ENCODE results near the gene PPP1R14C. TPM values are rescaled to one million over a fixed set of nuclear protein-coding genes. Genes with fewer than 3 reads are reported as not detected.

Gene PPP1R14C
- total RNA-seq, 2 donors from 2014 or later: 0.73 TPM; not detected in 1

GRCh38 chr6:150211700-150212511 lies 69.1 kb downstream of the PPP1R14C start:
- DNase-seq (ENCODE audit: low spot score) (no peak), ATAC-seq (no peak)
- Mint-ChIP-seq H3K27me3 (peaks cover 7 to 13% of the 10 kb centered on the region in 2 donors), H3K4me3 (no peak overlapping the region), H3K27ac (no peak overlapping the region), H3K9me3 (no peaks in the 10 kb centered on the region), H3K36me3 (no peaks in the 10 kb centered on the region), H3K4me1 (ENCODE audit: low read depth in 2 of 2) (no peaks in the 10 kb centered on the region)

DNA sequence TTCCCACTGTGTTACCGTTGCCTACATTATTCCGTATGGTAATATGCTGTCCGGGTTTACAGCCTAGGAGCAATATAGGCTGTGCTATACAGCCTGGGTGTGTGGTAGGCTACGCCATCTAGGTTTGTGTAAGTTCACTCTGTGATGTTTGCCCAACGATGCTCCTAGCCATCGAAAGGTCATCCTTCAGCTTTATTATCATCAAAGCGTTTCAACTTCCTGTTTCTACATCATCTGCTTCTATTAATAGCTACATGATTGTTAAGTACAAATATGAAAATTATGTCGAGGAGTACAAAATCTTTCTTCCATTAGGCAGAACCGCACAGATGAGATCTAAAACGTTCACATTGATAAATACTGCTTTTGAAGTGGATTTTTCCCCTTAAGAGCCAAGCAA lies 69.9 kb downstream of the PPP1R14C start:
- Mint-ChIP-seq H3K27ac (no peak overlapping the region), H3K4me3 (no peak overlapping the region), H3K9me3 (no peaks in the 10 kb centered on the region), H3K27me3 (peaks cover 7 to 13% of the 10 kb centered on the region in 2 donors), H3K36me3 (no peaks in the 10 kb centered on the region), H3K4me1 (ENCODE audit: low read depth in 2 of 2) (no peaks in the 10 kb centered on the region)
- ATAC-seq (no peak), DNase-seq (ENCODE audit: low spot score) (no peak)

DNA sequence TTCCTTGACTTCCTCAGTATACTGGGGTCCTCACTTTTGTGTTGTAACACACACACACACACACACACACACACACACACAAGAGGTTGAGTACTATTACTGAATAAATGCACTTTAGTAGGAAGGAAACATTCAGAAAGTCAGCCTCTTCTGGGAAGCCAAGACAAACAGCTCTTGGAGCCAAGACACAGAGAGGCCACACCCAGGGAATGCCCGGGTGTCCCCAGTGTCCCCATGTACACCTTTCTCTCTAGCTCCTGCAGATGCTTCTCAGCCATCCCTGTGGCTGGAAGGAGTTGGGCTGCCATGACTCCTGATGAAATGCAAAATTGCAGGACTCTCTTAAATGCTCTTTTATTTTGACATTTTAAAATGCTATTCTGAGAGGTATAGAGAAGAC lies 70.5 kb downstream of the PPP1R14C start:
- Mint-ChIP-seq H3K36me3 (no peaks in the 10 kb centered on the region), H3K27me3 (peaks cover 7 to 13% of the 10 kb centered on the region in 2 donors), H3K9me3 (no peaks in the 10 kb centered on the region), H3K4me1 (ENCODE audit: low read depth in 2 of 2) (no peaks in the 10 kb centered on the region), H3K27ac (no peak overlapping the region), H3K4me3 (no peak overlapping the region)
- no peak for ATAC-seq
- DNase-seq (ENCODE audit: low spot score): no peak

DNA sequence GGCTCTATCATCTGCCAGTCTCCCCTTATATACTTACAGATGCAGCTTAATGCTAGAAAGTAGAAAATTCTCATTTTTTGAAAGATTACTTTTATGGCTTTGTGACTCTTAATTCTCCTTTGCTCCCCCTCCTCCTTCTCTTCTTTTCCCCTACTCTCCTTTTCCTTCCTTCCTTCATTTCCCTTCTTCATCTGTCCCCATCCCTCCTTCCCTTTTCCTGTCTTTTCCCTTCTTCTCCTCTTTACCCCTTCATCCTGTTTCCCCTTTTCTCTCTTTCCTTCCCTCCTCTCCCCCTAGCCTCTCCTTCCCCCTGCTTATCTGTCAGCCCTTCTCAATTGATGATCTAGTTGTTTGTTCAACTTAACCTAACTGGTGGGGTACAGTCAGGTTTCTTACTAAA lies 71.5 kb downstream of the PPP1R14C start:
- Mint-ChIP-seq H3K27me3 (peaks cover 7 to 13% of the 10 kb centered on the region in 2 donors), H3K27ac (no peak overlapping the region), H3K9me3 (no peaks in the 10 kb centered on the region), H3K4me1 (ENCODE audit: low read depth in 2 of 2) (no peaks in the 10 kb centered on the region), H3K4me3 (no peak overlapping the region), H3K36me3 (no peaks in the 10 kb centered on the region)
- DNase-seq (ENCODE audit: low spot score) (no peak), ATAC-seq (no peak)

DNA sequence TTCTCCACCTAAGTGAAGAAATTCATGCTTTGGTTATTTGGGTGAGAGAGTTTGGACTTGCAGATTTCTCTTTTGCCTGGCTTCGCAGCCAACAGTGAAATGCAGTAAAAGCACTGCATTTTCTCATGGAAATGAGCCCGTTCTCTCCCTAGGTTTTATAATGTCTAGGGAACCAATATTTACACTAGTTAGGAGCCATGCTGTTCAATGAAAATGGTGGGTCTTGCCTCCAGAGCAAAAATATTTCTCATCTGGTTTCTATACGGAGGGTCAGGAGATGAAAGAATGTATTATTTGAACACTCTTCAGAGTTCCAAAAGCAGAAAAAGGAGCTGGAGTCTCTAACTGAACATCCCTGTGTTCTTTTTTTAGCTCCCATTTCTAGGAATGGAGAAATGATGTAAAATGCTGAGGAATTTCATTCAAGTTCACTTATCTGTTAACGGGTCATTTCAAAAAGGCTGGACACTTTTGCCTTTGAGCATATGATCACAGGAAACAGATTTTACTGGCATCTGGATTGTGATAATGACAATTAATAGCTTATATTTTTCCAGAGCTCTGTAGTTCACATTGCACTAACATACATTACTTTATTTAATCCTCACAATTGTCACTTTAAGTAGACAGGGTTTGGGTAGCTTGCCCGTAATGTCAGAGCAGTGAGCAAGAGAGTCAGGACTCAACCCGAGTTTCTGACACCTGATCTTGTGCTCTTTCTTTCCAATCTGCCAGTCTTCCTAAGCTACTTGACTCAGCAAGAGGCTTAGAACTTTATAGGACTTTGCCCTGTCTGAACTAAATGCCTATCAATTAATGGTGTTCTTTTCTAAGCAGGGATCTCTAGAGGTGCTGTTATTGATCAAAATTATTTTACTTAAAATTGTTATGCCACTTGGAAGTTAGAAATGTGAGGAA lies 78.0 kb downstream of the PPP1R14C start:
- no peak for DNase-seq (ENCODE audit: low spot score)
- no peaks in the 10 kb centered on the region for H3K36me3 Mint-ChIP-seq
- no peaks in the 10 kb centered on the region for H3K9me3 Mint-ChIP-seq
- H3K4me3 Mint-ChIP-seq: no peak overlapping the region
- H3K27me3 Mint-ChIP-seq: peaks cover 15 to 18% of the 10 kb centered on the region in 2 donors
- ATAC-seq: no peak
- H3K27ac Mint-ChIP-seq: no peak overlapping the region
- H3K4me1 Mint-ChIP-seq (ENCODE audit: low read depth in 2 of 2): no peaks in the 10 kb centered on the region

GRCh38 chr6:150224820-150225219 lies 82.0 kb downstream of the PPP1R14C start:
- DNase-seq (ENCODE audit: low spot score) (no peak), ATAC-seq (no peak)
- Mint-ChIP-seq H3K4me1 (ENCODE audit: low read depth in 2 of 2) (no peaks in the 10 kb centered on the region), H3K4me3 (no peak overlapping the region), H3K27ac (no peak overlapping the region), H3K36me3 (no peaks in the 10 kb centered on the region), H3K9me3 (no peaks in the 10 kb centered on the region), H3K27me3 (peaks cover 18 to 21% of the 10 kb centered on the region in 2 donors)

DNA sequence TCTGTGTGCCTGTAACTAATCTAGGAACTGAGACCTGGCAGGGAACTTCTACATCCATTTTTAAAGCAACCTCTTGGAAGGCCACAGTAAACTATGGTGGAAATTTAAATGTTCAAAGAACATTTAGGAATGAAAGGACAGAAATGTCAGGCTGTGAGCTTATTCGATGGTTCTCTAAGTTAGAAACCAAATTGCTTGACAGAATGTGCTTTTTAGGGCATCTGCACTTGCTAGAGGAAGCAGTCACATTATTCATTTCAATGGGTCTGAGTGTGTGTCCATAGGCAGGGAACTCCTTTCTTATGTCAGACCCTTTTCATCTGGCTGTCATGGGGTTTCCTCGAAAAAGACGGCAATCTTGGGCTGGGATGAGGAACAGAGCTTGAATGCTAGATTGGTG lies 84.4 kb downstream of the PPP1R14C start:
- Mint-ChIP-seq H3K27me3 (peaks cover 25 to 33% of the 10 kb centered on the region in 2 donors), H3K9me3 (no peaks in the 10 kb centered on the region), H3K27ac (no peak overlapping the region), H3K36me3 (no peaks in the 10 kb centered on the region), H3K4me1 (ENCODE audit: low read depth in 2 of 2) (peaks cover 0 to 3% of the 10 kb centered on the region in 2 donors), H3K4me3 (no peak overlapping the region)
- DNase-seq (ENCODE audit: low spot score): no peak
- ATAC-seq: no peak

- DNase-seq (ENCODE audit: low spot score) (no peak), ATAC-seq (no peak)
- H3K4me1 Mint-ChIP-seq (ENCODE audit: low read depth in 2 of 2): peaks cover 3 to 11% of the 10 kb centered on the region in 2 donors
- peaks cover 22 to 33% of the 10 kb centered on the region in 2 donors for H3K27me3 Mint-ChIP-seq
- H3K9me3 Mint-ChIP-seq: no peaks in the 10 kb centered on the region
- H3K36me3 Mint-ChIP-seq: no peaks in the 10 kb centered on the region
- no peak overlapping the region for H3K27ac Mint-ChIP-seq
- H3K4me3 Mint-ChIP-seq: no peak overlapping the region
Measured at GRCh38 chr6:150228072-150228733, 85.4 kb downstream of the PPP1R14C start.

DNA sequence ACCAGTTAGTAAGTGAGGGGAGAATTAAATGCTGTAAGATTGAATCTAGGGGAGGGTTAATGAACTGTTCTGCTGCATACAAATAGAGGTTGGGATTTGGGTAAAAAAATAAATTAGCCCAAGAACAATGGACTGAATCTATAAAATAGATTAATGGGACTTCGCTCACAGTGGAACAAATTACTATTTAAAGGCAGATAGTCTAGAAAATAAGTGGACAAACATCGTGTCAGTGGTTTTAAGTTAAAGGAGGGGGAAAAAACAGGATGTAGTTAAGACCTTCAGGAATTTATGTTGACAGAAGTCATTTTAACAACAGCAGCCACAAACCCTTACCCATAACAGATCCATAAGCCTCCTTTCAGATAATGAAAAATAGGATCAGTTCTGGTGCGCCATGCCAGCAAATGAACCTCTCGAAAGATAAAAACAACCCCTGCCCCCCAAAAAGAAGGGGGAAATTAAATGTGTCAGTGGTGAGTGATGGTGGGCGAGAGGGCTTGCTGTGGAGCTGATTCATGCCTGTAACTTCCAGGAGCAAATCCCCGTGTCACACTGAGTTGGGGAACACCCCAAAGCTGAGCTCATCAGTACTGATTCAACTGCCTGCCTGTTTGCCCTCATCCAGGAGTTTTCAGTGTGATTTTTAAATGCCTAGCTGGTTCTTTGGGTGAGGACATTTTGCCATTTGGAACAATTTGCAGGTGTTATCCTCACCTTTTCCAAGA lies 86.8 kb downstream of the PPP1R14C start:
- H3K36me3 Mint-ChIP-seq: no peaks in the 10 kb centered on the region
- H3K4me1 Mint-ChIP-seq (ENCODE audit: low read depth in 2 of 2): peaks cover 3 to 11% of the 10 kb centered on the region in 2 donors
- peaks cover 13 to 23% of the 10 kb centered on the region in 2 donors for H3K27me3 Mint-ChIP-seq
- no peak for ATAC-seq
- no peak overlapping the region for H3K27ac Mint-ChIP-seq
- H3K9me3 Mint-ChIP-seq: no peaks in the 10 kb centered on the region
- H3K4me3 Mint-ChIP-seq: no peak overlapping the region
- no peak for DNase-seq (ENCODE audit: low spot score)

GRCh38 chr6:150230164-150230561 lies 87.3 kb downstream of the PPP1R14C start:
- DNase-seq (ENCODE audit: low spot score): no peak
- ATAC-seq: no peak
- H3K27ac Mint-ChIP-seq: no peak overlapping the region
- H3K4me1 Mint-ChIP-seq (ENCODE audit: low read depth in 2 of 2): peaks cover 3 to 13% of the 10 kb centered on the region in 2 donors
- no peaks in the 10 kb centered on the region for H3K36me3 Mint-ChIP-seq
- H3K27me3 Mint-ChIP-seq: peaks cover 13 to 17% of the 10 kb centered on the region in 2 donors
- no peak overlapping the region for H3K4me3 Mint-ChIP-seq
- no peaks in the 10 kb centered on the region for H3K9me3 Mint-ChIP-seq

- peaks cover 6 to 17% of the 10 kb centered on the region in 2 donors for H3K4me1 Mint-ChIP-seq (ENCODE audit: low read depth in 2 of 2)
- no peak overlapping the region for H3K4me3 Mint-ChIP-seq
- H3K9me3 Mint-ChIP-seq: no peaks in the 10 kb centered on the region
- no peaks in the 10 kb centered on the region for H3K36me3 Mint-ChIP-seq
- H3K27ac Mint-ChIP-seq: no peak overlapping the region
- ATAC-seq: no peak
- no peak for DNase-seq (ENCODE audit: low spot score)
- H3K27me3 Mint-ChIP-seq: peaks cover 13 to 14% of the 10 kb centered on the region in 2 donors
Measured at GRCh38 chr6:150230832-150231524, 88.1 kb downstream of the PPP1R14C start.

- H3K4me3 Mint-ChIP-seq: no peak overlapping the region
- ATAC-seq (no peak), DNase-seq (ENCODE audit: low spot score) (no peak)
- peaks cover 14 to 18% of the 10 kb centered on the region in 2 donors for H3K27me3 Mint-ChIP-seq
- H3K27ac Mint-ChIP-seq: no peak overlapping the region
- H3K36me3 Mint-ChIP-seq: no peaks in the 10 kb centered on the region
- peaks cover 10 to 17% of the 10 kb centered on the region in 2 donors for H3K4me1 Mint-ChIP-seq (ENCODE audit: low read depth in 2 of 2)
- H3K9me3 Mint-ChIP-seq: no peaks in the 10 kb centered on the region
Measured at GRCh38 chr6:150231525-150231850, 88.6 kb downstream of the PPP1R14C start.

GRCh38 chr6:150233843-150234269 lies 91.0 kb downstream of the PPP1R14C start:
- Mint-ChIP-seq H3K9me3 (no peaks in the 10 kb centered on the region), H3K36me3 (no peaks in the 10 kb centered on the region), H3K4me1 (ENCODE audit: low read depth in 2 of 2) (peaks cover 10 to 17% of the 10 kb centered on the region in 2 donors), H3K4me3 (no peak overlapping the region), H3K27ac (no peak overlapping the region), H3K27me3 (peaks cover 14 to 16% of the 10 kb centered on the region in 2 donors)
- DNase-seq (ENCODE audit: low spot score) (no peak), ATAC-seq (no peak)

Data from natural killer cell treated with Interleukin-12 subunit alpha and Interleukin-12 subunit beta and Interleukin-15 and Interleukin-18, amount 100 ng/mL, for 72 hours (primary cell).